ENCODE results near the gene RPS18. TPM values are rescaled to one million over a fixed set of nuclear protein-coding genes. Genes with fewer than 3 reads are reported as not detected.

The RPS18 gene
- total RNA-seq, 1 donor from 2014 or later: 1,863 TPM

GRCh38 chr6:33296797-33297405 lies 25.0 kb downstream of the RPS18 start:
- Histone ChIP-seq H3K27me3 (no peaks in the 10 kb centered on the region), H3K4me3 (peak overlapping the region; percentile 96 to 97), H3K9me3 (no peaks in the 10 kb centered on the region), H3K27ac (peak overlapping the region; percentile 97 to 98), H3K36me3 (peaks cover 34 to 47% of the 10 kb centered on the region in 2 donors), H3K4me1 (peaks cover 7 to 18% of the 10 kb centered on the region in 2 donors)
- DNase-seq (ENCODE audit: low spot score in 2 of 2): no peak
- intact Hi-C loops (cut with DNase I): loop anchor here (5.0 kb wide), 1 partner anchor 130 kb away; no protein-coding TSS in a partner anchor
- no peak for TF ChIP-seq CTCF (IDR thresholded peaks at IDR 0.05)

- Histone ChIP-seq H3K36me3 (peaks cover 32 to 45% of the 10 kb centered on the region in 2 donors), H3K4me3 (peak overlapping the region; percentile 96 to 97), H3K27me3 (no peaks in the 10 kb centered on the region), H3K27ac (peak overlapping the region; percentile 97 to 98), H3K9me3 (no peaks in the 10 kb centered on the region), H3K4me1 (peaks cover 7 to 18% of the 10 kb centered on the region in 2 donors)
- TF ChIP-seq CTCF (IDR thresholded peaks at IDR 0.05): no peak
- no peak for DNase-seq (ENCODE audit: low spot score in 2 of 2)
- intact Hi-C loops (cut with DNase I): loop anchor here (5.0 kb wide), 1 partner anchor 130 kb away; no protein-coding TSS in a partner anchor
These were observed 25.6 kb downstream of the RPS18 start for GRCh38 chr6:33297406-33297955.

GRCh38 chr6:33297956-33298772 lies 26.3 kb downstream of the RPS18 start:
- Histone ChIP-seq H3K4me1 (peaks cover 7 to 18% of the 10 kb centered on the region in 2 donors), H3K4me3 (peak overlapping the region; percentile 96 to 97), H3K27me3 (no peaks in the 10 kb centered on the region), H3K9me3 (no peaks in the 10 kb centered on the region), H3K36me3 (peaks cover 33 to 45% of the 10 kb centered on the region in 2 donors), H3K27ac (peak overlapping the region; percentile 97 to 98)
- intact Hi-C loops (cut with DNase I): loop anchor here (1.0 to 5.0 kb wide), 3 partner anchors 15 to 129 kb away; partner anchors contain the start of gene B3GALT4
- TF ChIP-seq CTCF (IDR thresholded peaks at IDR 0.05): no peak
- DNase-seq (ENCODE audit: low spot score in 2 of 2): peak in 1 of 2 donors; percentile 88

GRCh38 chr6:33298773-33299236 lies 26.9 kb downstream of the RPS18 start, which contains the start of gene RGL2:
Gene RGL2, minus strand, starts transcription at chr6:33298942. Its CDS starts 332 bp downstream, at chr6:33298610.
- H3K36me3 ChIP-seq: peaks cover 31 to 43% of the 10 kb centered on the region in 2 donors
- intact Hi-C loops (cut with DNase I): loop anchor here (1.0 to 5.0 kb wide), 7 partner anchors 10 to 128 kb away; partner anchors contain the start of genes B3GALT4, KIFC1, PFDN6 and RXRB
- no peaks in the 10 kb centered on the region for H3K9me3 ChIP-seq
- H3K27ac ChIP-seq: peak within 1 kb of the TSS; percentile 97 to 98
- no peaks in the 10 kb centered on the region for H3K27me3 ChIP-seq
- H3K4me3 ChIP-seq: peak within 1 kb of the TSS; percentile 96 to 97
- H3K4me1 ChIP-seq: peaks cover 7 to 18% of the 10 kb centered on the region in 2 donors
- TF ChIP-seq CTCF (IDR thresholded peaks at IDR 0.05): no peak
- DNase-seq (ENCODE audit: low spot score in 2 of 2): peak in 1 of 2 donors; percentile 92

- TF ChIP-seq CTCF (IDR thresholded peaks at IDR 0.05): peak; percentile 65 to 76 (median 75)
- peaks cover 7 to 18% of the 10 kb centered on the region in 2 donors for H3K4me1 ChIP-seq
- intact Hi-C loops (cut with DNase I): loop anchor here (1.0 to 5.0 kb wide), 6 partner anchors 10 to 128 kb away; partner anchors contain the start of genes KIFC1, PFDN6, RXRB and SLC39A7
- H3K9me3 ChIP-seq: no peaks in the 10 kb centered on the region
- H3K4me3 ChIP-seq: peak overlapping the region; percentile 96 to 97
- no peaks in the 10 kb centered on the region for H3K27me3 ChIP-seq
- DNase-seq (ENCODE audit: low spot score in 2 of 2): peak in 1 of 2 donors; percentile 94
- peaks cover 33 to 43% of the 10 kb centered on the region in 2 donors for H3K36me3 ChIP-seq
- peak overlapping the region; percentile 97 to 98 for H3K27ac ChIP-seq
These were observed 27.5 kb downstream of the RPS18 start for GRCh38 chr6:33299237-33299944.
